ENCODE results near the gene SST.

The SST gene

GRCh38 chr3:187629711-187630110 is 40.5 kb downstream of the SST start:
- no peak overlapping the region for H3K27ac ChIP-seq
- H3K4me3 ChIP-seq (IDR thresholded peaks at IDR 0.05; ENCODE audit: insufficient read depth, low read depth, low read length): no peak overlapping the region
- no peak overlapping the region for H2AFZ ChIP-seq (ENCODE audit: low read depth)
- no peaks in the 10 kb centered on the region for H3K27me3 ChIP-seq (ENCODE audit: insufficient read depth, low read depth)
- H3K79me2 ChIP-seq (ENCODE audit: insufficient read depth, low read depth): no peaks in the 10 kb centered on the region
- H4K20me1 ChIP-seq (ENCODE audit: insufficient read depth): no peaks in the 10 kb centered on the region
- H3K4me2 ChIP-seq: no peak overlapping the region
- no peak overlapping the region for H3K9ac ChIP-seq
- no peak for TF ChIP-seq CTCF (conservative IDR thresholded peaks at IDR 0.05; ENCODE audit: low read depth, low read length)
- H3K4me1 ChIP-seq (ENCODE audit: low read depth, poor library complexity, severe bottlenecking): no peaks in the 10 kb centered on the region
- H3K36me3 ChIP-seq (ENCODE audit: insufficient read depth): no peaks in the 10 kb centered on the region

GRCh38 chr3:187628169-187628568 is 42.0 kb downstream of the SST start:
- no peak for TF ChIP-seq CTCF (conservative IDR thresholded peaks at IDR 0.05; ENCODE audit: low read depth, low read length)
- Histone ChIP-seq H3K4me3 (IDR thresholded peaks at IDR 0.05; ENCODE audit: insufficient read depth, low read depth, low read length) (no peak overlapping the region), H2AFZ (ENCODE audit: low read depth) (no peak overlapping the region), H4K20me1 (ENCODE audit: insufficient read depth) (no peaks in the 10 kb centered on the region), H3K79me2 (ENCODE audit: insufficient read depth, low read depth) (no peaks in the 10 kb centered on the region), H3K4me1 (ENCODE audit: low read depth, poor library complexity, severe bottlenecking) (no peaks in the 10 kb centered on the region), H3K9ac (no peak overlapping the region), H3K27me3 (ENCODE audit: insufficient read depth, low read depth) (no peaks in the 10 kb centered on the region), H3K27ac (no peak overlapping the region), H3K4me2 (no peak overlapping the region), H3K36me3 (ENCODE audit: insufficient read depth) (no peaks in the 10 kb centered on the region)

GRCh38 chr3:187626581-187626980 is 43.6 kb downstream of the SST start:
- Histone ChIP-seq H3K4me3 (IDR thresholded peaks at IDR 0.05; ENCODE audit: insufficient read depth, low read depth, low read length) (no peak overlapping the region), H3K9ac (no peak overlapping the region), H3K27me3 (ENCODE audit: insufficient read depth, low read depth) (no peaks in the 10 kb centered on the region), H3K4me1 (ENCODE audit: low read depth, poor library complexity, severe bottlenecking) (no peaks in the 10 kb centered on the region), H4K20me1 (ENCODE audit: insufficient read depth) (no peaks in the 10 kb centered on the region), H2AFZ (ENCODE audit: low read depth) (no peak overlapping the region), H3K36me3 (ENCODE audit: insufficient read depth) (no peaks in the 10 kb centered on the region), H3K4me2 (no peak overlapping the region), H3K27ac (no peak overlapping the region), H3K79me2 (ENCODE audit: insufficient read depth, low read depth) (no peaks in the 10 kb centered on the region)
- TF ChIP-seq CTCF (conservative IDR thresholded peaks at IDR 0.05; ENCODE audit: low read depth, low read length): no peak

GRCh38 chr3:187624588-187624987 is 45.6 kb downstream of the SST start:
- no peak overlapping the region for H3K4me3 ChIP-seq (IDR thresholded peaks at IDR 0.05; ENCODE audit: insufficient read depth, low read depth, low read length)
- no peak overlapping the region for H3K9ac ChIP-seq
- no peaks in the 10 kb centered on the region for H3K27me3 ChIP-seq (ENCODE audit: insufficient read depth, low read depth)
- no peak overlapping the region for H3K27ac ChIP-seq
- H3K79me2 ChIP-seq (ENCODE audit: insufficient read depth, low read depth): no peaks in the 10 kb centered on the region
- H2AFZ ChIP-seq (ENCODE audit: low read depth): no peak overlapping the region
- no peak overlapping the region for H3K4me2 ChIP-seq
- H3K4me1 ChIP-seq (ENCODE audit: low read depth, poor library complexity, severe bottlenecking): no peaks in the 10 kb centered on the region
- no peak for TF ChIP-seq CTCF (conservative IDR thresholded peaks at IDR 0.05; ENCODE audit: low read depth, low read length)
- no peaks in the 10 kb centered on the region for H4K20me1 ChIP-seq (ENCODE audit: insufficient read depth)
- no peaks in the 10 kb centered on the region for H3K36me3 ChIP-seq (ENCODE audit: insufficient read depth)
